ENCODE results near the gene BDKRB1.
A peak's percentile ranks its signal among the peaks of the same experiment; 100 is the strongest.

The BDKRB1 gene

DNA sequence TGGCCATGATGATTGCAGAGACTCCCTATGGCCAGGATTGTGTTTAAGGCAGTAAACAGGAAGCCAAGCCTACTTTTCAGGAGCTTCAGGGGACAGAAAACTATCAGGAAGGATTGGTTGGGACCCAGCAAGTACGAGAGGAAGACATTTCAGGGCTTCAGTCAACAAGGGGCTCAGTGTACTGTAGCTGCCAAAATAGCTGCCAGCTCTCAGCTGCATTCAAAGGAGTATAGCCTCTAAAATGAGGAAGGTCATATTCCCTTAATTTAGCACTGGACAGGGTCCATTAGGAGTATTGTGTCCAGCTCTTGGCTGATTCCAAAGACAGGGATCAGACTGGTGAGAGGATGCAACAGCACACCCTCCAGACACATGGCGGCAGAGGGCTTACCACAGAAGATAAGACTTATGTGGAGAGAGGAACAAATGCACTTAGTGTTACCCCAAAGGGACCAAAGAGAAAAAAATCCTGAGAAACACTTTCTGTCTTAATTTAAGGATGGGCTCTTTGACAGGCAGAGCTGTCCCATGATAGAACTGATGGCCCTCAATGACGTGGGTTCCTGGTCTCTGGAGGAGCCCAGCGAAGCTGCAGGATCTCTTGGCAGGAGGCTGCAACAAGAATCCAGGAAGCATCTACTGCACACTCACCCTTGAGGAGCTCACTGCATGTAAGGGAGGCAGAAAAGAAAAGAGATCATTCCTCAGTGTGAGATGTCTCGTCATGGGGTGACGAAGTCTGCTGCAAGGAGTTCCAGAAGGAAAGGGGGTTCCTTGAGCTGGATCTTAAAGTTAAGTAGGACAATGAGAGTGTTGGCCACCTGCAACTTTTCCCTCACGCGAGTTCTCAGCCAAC, 14.8 kb downstream of the BDKRB1 start:
- DNase-seq (ENCODE audit: low spot score) = no peak
- ChIA-PET CTCF (interaction anchor here (0.5 to 1.0 kb wide), 2 partner anchors 94 to 214 kb away, joined by 3 read pairs; no protein-coding TSS in a partner anchor), POLR2A (ENCODE audit: low non-redundant PET) (no interaction called here)
- TF ChIP-seq CTCF (conservative IDR thresholded peaks at IDR 0.05; ENCODE audit: low read depth) = no peak
- peak overlapping the region; percentile 93 for H3K27ac ChIP-seq

DNA sequence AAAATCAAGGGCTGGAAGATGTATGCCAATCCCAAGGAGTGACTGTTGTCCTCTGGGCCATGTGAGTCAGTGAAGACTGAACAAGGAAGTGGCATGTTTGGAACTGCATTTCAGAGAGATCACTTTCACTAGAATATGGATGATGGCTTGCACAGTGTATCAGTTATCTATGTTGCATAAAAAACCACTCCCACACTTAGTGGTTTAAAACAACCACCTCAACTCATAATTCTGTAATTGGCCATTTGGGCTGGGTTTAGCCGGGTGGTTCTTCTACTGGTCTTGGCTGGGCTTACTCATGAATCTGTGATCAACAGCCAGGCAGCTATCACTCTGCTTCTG, 15.4 kb downstream of the BDKRB1 start:
- H3K27ac ChIP-seq = peak overlapping the region; percentile 93
- POLR2A ChIA-PET (ENCODE audit: low non-redundant PET) = no interaction called here
- TF ChIP-seq CTCF (conservative IDR thresholded peaks at IDR 0.05; ENCODE audit: low read depth) = no peak
- peak; percentile 37 for DNase-seq (ENCODE audit: low spot score)
- CTCF ChIA-PET = interaction anchor here (1.0 kb wide), 1 partner anchor 215 kb away, joined by 3 read pairs; no protein-coding TSS in a partner anchor

DNA sequence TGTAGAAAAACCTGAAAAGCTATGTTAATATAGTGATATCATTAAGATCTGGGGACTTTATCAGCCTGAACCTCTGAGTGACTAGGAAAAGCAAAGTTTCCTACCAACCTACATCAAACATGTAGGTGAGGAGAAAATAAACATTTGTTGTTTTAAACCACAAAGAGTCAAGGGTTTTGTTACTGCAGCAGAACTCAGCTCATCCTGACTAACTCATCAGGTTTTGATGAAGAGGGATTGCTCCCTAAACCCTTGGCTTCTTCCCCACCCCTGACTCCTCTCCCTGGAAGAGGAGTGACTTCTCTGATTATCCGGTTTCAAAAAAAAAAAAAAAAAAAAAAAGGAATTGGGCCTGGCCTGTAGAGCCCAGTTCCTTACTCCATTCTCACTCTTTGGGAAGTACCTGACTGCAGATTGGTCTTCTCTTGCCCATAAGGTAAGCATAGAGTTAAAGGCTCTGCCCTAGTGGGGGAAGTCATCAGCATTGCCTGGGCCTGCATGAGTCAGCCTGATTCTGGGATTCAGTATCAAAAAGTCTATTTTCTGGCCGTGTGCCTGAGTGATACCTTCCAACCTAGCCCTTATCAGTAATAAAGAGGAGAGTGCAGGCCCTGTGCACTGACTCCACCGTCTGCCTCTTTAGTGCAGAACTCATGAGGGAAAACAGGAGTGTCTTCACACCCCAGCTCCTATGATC, 16.9 kb downstream of the BDKRB1 start:
- ChIA-PET POLR2A (ENCODE audit: low non-redundant PET) (no interaction called here), CTCF (interaction anchor here (0.8 kb wide), 1 partner anchor 186 kb away, joined by 4 read pairs; no protein-coding TSS in a partner anchor)
- no peak for TF ChIP-seq CTCF (conservative IDR thresholded peaks at IDR 0.05; ENCODE audit: low read depth)
- no peak overlapping the region for H3K27ac ChIP-seq
- no peak for DNase-seq (ENCODE audit: low spot score)

GRCh38 chr14:96273629-96274028, 17.6 kb downstream of the BDKRB1 start:
- no peak overlapping the region for H3K27ac ChIP-seq
- no peak for TF ChIP-seq CTCF (conservative IDR thresholded peaks at IDR 0.05; ENCODE audit: low read depth)
- no peak for DNase-seq (ENCODE audit: low spot score)
- ChIA-PET CTCF (interaction anchor here (0.6 to 2.9 kb wide), 4 partner anchors 49 to 217 kb away, joined by 3 to 19 read pairs (median 4); no protein-coding TSS in a partner anchor), POLR2A (ENCODE audit: low non-redundant PET) (no interaction called here)

DNA sequence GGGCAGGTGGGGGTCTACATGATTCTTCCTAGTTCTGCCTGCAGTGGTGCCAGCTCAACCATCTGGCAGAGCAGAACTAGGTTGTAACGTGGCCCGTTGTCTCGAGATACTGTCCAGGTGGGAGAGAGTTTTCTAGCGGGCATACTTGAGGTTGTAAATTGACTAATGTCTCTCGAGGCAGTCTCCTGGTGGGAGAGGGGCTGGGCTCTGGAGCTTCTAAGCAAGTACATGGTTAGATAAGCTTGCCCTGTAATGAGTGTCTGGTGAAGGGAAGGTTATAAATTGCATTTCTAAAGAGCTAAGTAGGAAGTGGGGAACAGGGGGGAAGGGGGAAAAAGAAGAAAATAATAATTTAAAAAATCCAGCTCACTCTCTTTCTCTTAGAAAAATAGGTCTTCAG, 18.1 kb downstream of the BDKRB1 start:
- TF ChIP-seq CTCF (conservative IDR thresholded peaks at IDR 0.05; ENCODE audit: low read depth) = no peak
- ChIA-PET POLR2A (ENCODE audit: low non-redundant PET) (interaction anchor here (0.6 kb wide), 1 partner anchor 70 kb away, joined by 4 read pairs; the partner anchor contains the start of gene BDKRB2), CTCF (interaction anchor here (0.6 to 2.9 kb wide), 7 partner anchors 21 to 218 kb away, joined by 3 to 19 read pairs (median 4); no protein-coding TSS in a partner anchor)
- no peak overlapping the region for H3K27ac ChIP-seq
- DNase-seq (ENCODE audit: low spot score) = no peak

GRCh38 chr14:96274543-96274942, 18.5 kb downstream of the BDKRB1 start:
- no peak overlapping the region for H3K27ac ChIP-seq
- DNase-seq (ENCODE audit: low spot score) = no peak
- CTCF ChIA-PET = interaction anchor here (0.7 to 2.9 kb wide), 11 partner anchors 19 to 218 kb away, joined by 3 to 19 read pairs (median 4); partner anchors contain the start of gene BDKRB1
- POLR2A ChIA-PET (ENCODE audit: low non-redundant PET) = interaction anchor here (0.6 kb wide), 1 partner anchor 70 kb away, joined by 4 read pairs; the partner anchor contains the start of gene BDKRB2
- TF ChIP-seq CTCF (conservative IDR thresholded peaks at IDR 0.05; ENCODE audit: low read depth) = no peak

All from RWPE1 (cell line).